CD4-positive, alpha-beta T cell (primary cell): ENCODE results near the gene HERC6. TPM values are rescaled to one million over a fixed set of nuclear protein-coding genes. Genes with fewer than 3 reads are reported as not detected.

Source experiments
- ATAC-seq: fragments of 200-7000 bp; cut with Tn5 transposase; one replicate; pipeline ENCODE4 v1.10.0; 2022; ENCODE audit warnings: mild to moderate bottlenecking; ENCODE audit not compliant: poor library complexity
- CTCF ChIA-PET: fragments of 350-600 bp; sonication (Branson Sonifier 250); formaldehyde crosslinking; loops from one replicate; lab custom pipeline; 2021; ENCODE audit warnings: antibody characterized with exemption, inconsistent platforms; lab: Charles Lee
- POLR2A ChIA-PET: fragments of 350-600 bp; sonication (Branson Sonifier 250); formaldehyde crosslinking; loops from one replicate; lab custom pipeline; 2021; ENCODE audit warnings: antibody characterized with exemption, inconsistent platforms; lab: Charles Lee
- DNase-seq, 14 experiments: peaks; one replicate each; pipeline ENCODE4 v3.0.0-alpha.2; 2013 to 2020; ENCODE audit warnings: mixed read lengths in 2 of 14
- H3K27ac ChIP-seq, 2 donors: one replicate each; pipeline versions ENCODE4 v1.5.1 to v1.7.0; 2013; ENCODE audit warnings: low read length in 2 of 2, low read depth in 1 of 2, mild to moderate bottlenecking in 1 of 2
- H3K27me3 ChIP-seq, 2 experiments: 1 replicate in 1 of 2; 2 replicates in 1 of 2; pipeline versions ENCODE4 v1.6.1 to v1.7.0; 2013; ENCODE audit warnings: low read length in 2 of 2, control low read depth in 1 of 2, mild to moderate bottlenecking in 1 of 2, moderate library complexity in 1 of 2; ENCODE audit not compliant: insufficient read depth in 2 of 2, control insufficient read depth in 1 of 2
- H3K36me3 ChIP-seq: one replicate; pipeline ENCODE4 v1.6.1; 2013; ENCODE audit warnings: low read length, control low read depth; ENCODE audit not compliant: insufficient read depth
- H3K4me1 ChIP-seq: one replicate; pipeline ENCODE4 v1.6.1; 2013; ENCODE audit warnings: low read length, control low read depth; ENCODE audit not compliant: insufficient read depth
- H3K4me3 ChIP-seq: one replicate; pipeline ENCODE4 v1.5.1; 2013; ENCODE audit warnings: mild to moderate bottlenecking, low read length, moderate library complexity
- H3K9me3 ChIP-seq, 2 experiments: 1 replicate in 1 of 2; 2 replicates in 1 of 2; pipeline versions ENCODE4 v1.6.1 to v1.7.0; 2013; ENCODE audit warnings: low read length in 2 of 2, mild to moderate bottlenecking in 2 of 2, control low read depth in 1 of 2, moderate library complexity in 1 of 2; ENCODE audit not compliant: control insufficient read depth in 1 of 2, insufficient read depth in 1 of 2
- H3K27ac Mint-ChIP-seq: one replicate; pipeline ENCODE4 v1.8.0; 2020; ENCODE audit warnings: mixed read lengths
- H3K27me3 Mint-ChIP-seq: one replicate; pipeline ENCODE4 v1.8.0; 2021; ENCODE audit warnings: mixed read lengths
- H3K36me3 Mint-ChIP-seq: one replicate; pipeline ENCODE4 v1.8.0; 2021; ENCODE audit warnings: low read depth, mixed read lengths
- H3K4me1 Mint-ChIP-seq: one replicate; pipeline ENCODE4 v1.8.0; 2021; ENCODE audit warnings: low read depth, mixed read lengths
- H3K4me3 Mint-ChIP-seq: one replicate; pipeline ENCODE4 v1.8.0; 2020; ENCODE audit warnings: mild to moderate bottlenecking, mixed read lengths
- H3K9me3 Mint-ChIP-seq: one replicate; pipeline ENCODE4 v1.8.0; 2020; ENCODE audit warnings: mixed read lengths
- intact Hi-C, 2 experiments: fragments of 100-400 bp; cut with DNase I in 1 of 2; cut with micrococcal nuclease in 1 of 2; formaldehyde crosslinking; loops; one replicate each; pipeline versions ENCODE4 v1.15.1 to v1.9.0; 2023 to 2025; cut with DNase I, micrococcal nuclease
- total RNA-seq, 174 experiments: library from RNA in 2 of 174; stranded (reverse) in 2 of 174; gene quantifications; one replicate each; pipeline ENCODE4 v1.2.3 and lab custom pipeline; 2021 to 2026
- TF ChIP-seq, protein P1 (sequence below): fragments of 200-600 bp; IDR thresholded peaks from one replicate; pipeline ENCODE4 v1.8.0; 2022; ENCODE audit warnings: antibody characterized with exemption, mild to moderate bottlenecking

HERC6 gene
- total RNA-seq, 2 experiments from 2014 or later, result 9.5 to 10.6 TPM

DNA sequence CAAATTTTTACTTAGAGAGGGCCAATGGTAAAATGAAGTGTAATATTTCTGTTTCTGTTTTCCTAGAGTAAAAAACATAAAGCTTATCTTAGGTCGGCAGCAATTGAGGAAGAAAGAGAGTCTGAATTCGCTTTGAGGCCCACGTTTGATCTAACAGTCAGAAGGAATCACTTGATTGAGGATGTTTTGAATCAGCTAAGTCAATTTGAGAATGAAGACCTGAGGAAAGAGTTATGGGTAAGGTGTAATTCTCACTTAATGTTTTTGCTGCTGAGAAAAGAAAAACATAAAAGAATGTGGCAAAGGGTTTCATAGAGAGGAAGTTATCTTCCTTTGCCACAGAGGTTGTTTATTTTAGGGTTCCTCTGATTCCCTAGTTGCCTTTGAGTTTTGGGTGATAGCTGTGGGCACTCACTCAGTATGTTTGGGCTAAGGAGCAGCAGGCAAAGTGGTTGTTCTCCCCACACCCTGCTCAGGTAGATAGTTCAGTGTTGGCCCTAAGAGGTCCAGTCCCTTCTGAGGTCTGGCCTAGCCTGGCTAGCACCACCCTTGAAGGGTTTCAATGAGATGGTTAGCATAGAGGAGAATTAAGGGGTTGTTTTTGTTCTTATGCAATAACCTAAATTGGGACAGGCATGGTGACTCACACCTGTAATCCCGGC, 110.6 kb downstream of the HERC6 start:
- DNase-seq, result no peak
- ATAC-seq, result no peak
- TF ChIP-seq, protein P1, sequence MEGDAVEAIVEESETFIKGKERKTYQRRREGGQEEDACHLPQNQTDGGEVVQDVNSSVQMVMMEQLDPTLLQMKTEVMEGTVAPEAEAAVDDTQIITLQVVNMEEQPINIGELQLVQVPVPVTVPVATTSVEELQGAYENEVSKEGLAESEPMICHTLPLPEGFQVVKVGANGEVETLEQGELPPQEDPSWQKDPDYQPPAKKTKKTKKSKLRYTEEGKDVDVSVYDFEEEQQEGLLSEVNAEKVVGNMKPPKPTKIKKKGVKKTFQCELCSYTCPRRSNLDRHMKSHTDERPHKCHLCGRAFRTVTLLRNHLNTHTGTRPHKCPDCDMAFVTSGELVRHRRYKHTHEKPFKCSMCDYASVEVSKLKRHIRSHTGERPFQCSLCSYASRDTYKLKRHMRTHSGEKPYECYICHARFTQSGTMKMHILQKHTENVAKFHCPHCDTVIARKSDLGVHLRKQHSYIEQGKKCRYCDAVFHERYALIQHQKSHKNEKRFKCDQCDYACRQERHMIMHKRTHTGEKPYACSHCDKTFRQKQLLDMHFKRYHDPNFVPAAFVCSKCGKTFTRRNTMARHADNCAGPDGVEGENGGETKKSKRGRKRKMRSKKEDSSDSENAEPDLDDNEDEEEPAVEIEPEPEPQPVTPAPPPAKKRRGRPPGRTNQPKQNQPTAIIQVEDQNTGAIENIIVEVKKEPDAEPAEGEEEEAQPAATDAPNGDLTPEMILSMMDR, result no peak
- Histone ChIP-seq H3K27me3 (no peaks in the 10 kb centered on the region), H3K9me3 (no peaks in the 10 kb centered on the region), H3K4me3 (no peak overlapping the region), H3K36me3 (peaks cover 26% of the 10 kb centered on the region), H3K27ac (no peak overlapping the region), H3K4me1 (peaks cover 8% of the 10 kb centered on the region)
- no peaks in the 10 kb centered on the region for H3K9me3 Mint-ChIP-seq
- H3K4me1 Mint-ChIP-seq, result peaks cover 14% of the 10 kb centered on the region
- H3K27ac Mint-ChIP-seq, result peak overlapping the region; percentile 42
- ChIA-PET POLR2A (interaction anchor here (0.6 to 1.6 kb wide), 3 partner anchors 32 to 244 kb away, joined by 3 to 5 read pairs (median 4); partner anchors contain the start of genes HERC5 and PPM1K), CTCF (no interaction called here)
- H3K27me3 Mint-ChIP-seq, result no peaks in the 10 kb centered on the region
- intact Hi-C loops, result no loop called here
- H3K36me3 Mint-ChIP-seq, result peaks cover 76% of the 10 kb centered on the region
- no peak overlapping the region for H3K4me3 Mint-ChIP-seq

Other genes with a start within 250 kb of the HERC6 start
- gene ABCG2, start 220.2 kb upstream of the HERC6 start, total RNA-seq, result not detected
- 10 to 100 TPM; 71.0 to 78.1 TPM for gene PPM1K, start 94.3 kb upstream of the HERC6 start, total RNA-seq
- 10 to 100 TPM; 23.6 to 23.9 TPM for gene HERC5, start 78.3 kb downstream of the HERC6 start, total RNA-seq
- gene PYURF, start 144.9 kb downstream of the HERC6 start, total RNA-seq, result 10 to 100 TPM; 25.3 to 26.8 TPM
- gene HERC3, start 213.6 kb downstream of the HERC6 start, total RNA-seq, result 10 to 100 TPM; 63.1 to 66.4 TPM